Lower leg skin (tissue), 4 donors: ENCODE data around the gene USP25. TPM values are rescaled to one million over a fixed set of nuclear protein-coding genes. Genes with fewer than 3 reads are reported as not detected.

ENCODE experiments used
- DNase-seq, 2 donors: peaks; one replicate each; pipeline ENCODE4 v3.0.0-alpha.2; 2019; ENCODE audit warnings: low spot score in 2 of 2
- H3K4me3 ChIP-seq: fragments of 200-600 bp; sonication (generic); 2 replicates; pipeline ENCODE4 v1.5.1; 2017; ENCODE audit warnings: mild to moderate bottlenecking, low read depth; ENCODE audit not compliant: poor library complexity, severe bottlenecking
- POLR2A ChIP-seq, 2 donors: fragments of 450-650 bp; IDR thresholded peaks; one replicate each; pipeline ENCODE4 v1.6.1; 2016 to 2017; ENCODE audit warnings: antibody characterized with exemption in 2 of 2, mild to moderate bottlenecking in 1 of 2, moderate library complexity in 1 of 2
- WGBS, 2 donors: methylation state at CpG; one replicate each; pipeline ENCODE4 v1.1.5; 2018; 5-methylcytosine and 5-hydroxymethylcytosine counted together
- intact Hi-C: fragments of 100-400 bp; cut with DNase I; formaldehyde crosslinking; loops from one replicate; pipeline ENCODE4 v1.15.0; 2023; ENCODE audit warnings: low total_unique reads
- total RNA-seq, 4 donors: library from RNA; depleted of rRNA; stranded (reverse); fragments of >200 nt; gene quantifications; one replicate each; pipeline ENCODE4 v1.1.0, GENCODE V29; 2016
- TF ChIP-seq, protein P1 (sequence below), 3 donors: fragments of 450-650 bp; IDR thresholded peaks; one replicate each; pipeline ENCODE4 v1.5.1; 2016; ENCODE audit warnings: antibody characterized with exemption in 3 of 3, mild to moderate bottlenecking in 3 of 3, moderate library complexity in 2 of 3

Gene USP25
- total RNA-seq, 4 donors from 2014 or later: 20.4 to 37.4 (median 32.3) TPM

DNA sequence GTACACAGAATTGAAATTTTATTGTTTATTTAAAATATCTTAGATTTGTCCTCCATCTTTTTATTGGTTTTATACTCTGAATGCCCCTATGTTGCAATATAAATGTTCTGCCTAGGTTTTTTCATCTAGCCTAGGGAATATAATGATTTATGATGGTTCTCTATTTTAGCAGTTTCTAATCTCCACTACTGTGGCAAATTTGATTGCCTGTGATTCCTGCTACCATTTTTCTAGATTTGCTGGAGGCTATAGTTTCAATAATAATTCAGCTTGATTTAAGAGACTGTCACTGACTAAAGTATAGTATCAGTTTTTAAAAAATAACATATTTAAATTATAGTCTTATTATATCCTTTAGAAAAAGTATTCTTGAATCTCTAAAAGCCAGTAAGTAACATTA, 90.5 kb downstream of the USP25 start:
- DNase-seq: no peak
- TF ChIP-seq, protein P1, sequence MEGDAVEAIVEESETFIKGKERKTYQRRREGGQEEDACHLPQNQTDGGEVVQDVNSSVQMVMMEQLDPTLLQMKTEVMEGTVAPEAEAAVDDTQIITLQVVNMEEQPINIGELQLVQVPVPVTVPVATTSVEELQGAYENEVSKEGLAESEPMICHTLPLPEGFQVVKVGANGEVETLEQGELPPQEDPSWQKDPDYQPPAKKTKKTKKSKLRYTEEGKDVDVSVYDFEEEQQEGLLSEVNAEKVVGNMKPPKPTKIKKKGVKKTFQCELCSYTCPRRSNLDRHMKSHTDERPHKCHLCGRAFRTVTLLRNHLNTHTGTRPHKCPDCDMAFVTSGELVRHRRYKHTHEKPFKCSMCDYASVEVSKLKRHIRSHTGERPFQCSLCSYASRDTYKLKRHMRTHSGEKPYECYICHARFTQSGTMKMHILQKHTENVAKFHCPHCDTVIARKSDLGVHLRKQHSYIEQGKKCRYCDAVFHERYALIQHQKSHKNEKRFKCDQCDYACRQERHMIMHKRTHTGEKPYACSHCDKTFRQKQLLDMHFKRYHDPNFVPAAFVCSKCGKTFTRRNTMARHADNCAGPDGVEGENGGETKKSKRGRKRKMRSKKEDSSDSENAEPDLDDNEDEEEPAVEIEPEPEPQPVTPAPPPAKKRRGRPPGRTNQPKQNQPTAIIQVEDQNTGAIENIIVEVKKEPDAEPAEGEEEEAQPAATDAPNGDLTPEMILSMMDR (IDR thresholded peaks at IDR 0.05): no peak
- TF ChIP-seq POLR2A (IDR thresholded peaks at IDR 0.05): no peak
- intact Hi-C loops: no loop called here
- no peak overlapping the region for H3K4me3 ChIP-seq

DNA sequence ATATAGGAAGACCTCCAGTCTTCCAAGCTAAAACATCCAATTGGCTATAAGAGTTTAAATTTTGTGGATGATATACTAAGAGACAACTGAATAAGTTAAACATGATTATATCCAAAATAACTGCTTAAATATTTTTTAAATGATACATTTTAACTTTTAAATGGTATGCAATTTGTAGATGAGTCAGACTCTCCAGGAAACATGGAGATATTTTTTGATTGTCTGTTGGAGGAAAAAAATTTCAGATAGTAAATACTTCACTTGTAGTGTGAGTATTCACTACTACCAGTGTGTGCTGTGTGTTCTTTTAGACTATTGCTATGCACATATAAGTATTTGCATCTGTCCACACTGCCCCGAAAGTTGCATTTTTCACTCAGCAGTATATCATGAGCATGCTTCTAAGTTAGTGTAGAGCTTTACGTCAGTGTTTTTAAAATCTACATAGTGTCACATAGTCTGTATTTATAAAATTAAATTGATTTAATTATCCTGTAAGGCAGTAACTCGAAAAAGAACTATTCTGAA, 91.1 kb downstream of the USP25 start:
- 89 to 95% methylated on average over 3 of the region's 3 CpGs for WGBS, 2 donors

DNA sequence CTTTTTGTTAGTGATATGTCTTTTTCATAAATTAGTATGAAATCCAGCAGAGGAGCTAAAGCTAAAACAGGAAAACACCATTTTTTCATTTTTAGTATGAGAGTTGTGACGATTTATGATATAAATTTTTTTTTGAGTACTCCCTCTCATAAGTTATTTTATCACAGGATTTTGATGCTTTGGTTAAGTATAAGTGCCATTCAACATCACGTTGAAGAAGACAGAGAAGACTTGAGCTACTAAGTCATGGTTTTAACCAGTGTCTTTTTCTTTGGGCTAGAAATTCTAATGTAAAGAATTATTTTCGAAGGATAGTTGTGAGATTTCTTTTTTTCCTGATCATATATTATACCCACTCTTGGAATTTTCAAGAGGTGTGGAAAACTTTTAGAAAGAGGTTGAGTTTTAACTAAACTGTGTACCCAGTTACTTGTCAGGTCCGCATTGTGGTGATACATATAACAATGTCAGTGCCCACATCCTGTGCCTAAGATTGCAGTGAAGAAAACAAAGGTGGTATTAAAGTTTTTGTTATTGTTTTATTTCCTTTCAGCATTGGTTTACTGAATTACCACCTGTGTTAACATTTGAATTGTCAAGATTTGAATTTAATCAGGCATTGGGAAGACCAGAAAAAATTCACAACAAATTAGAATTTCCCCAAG, 93.8 kb downstream of the USP25 start:
- no peak for DNase-seq
- no peak for TF ChIP-seq POLR2A (IDR thresholded peaks at IDR 0.05)
- TF ChIP-seq, protein P1 (IDR thresholded peaks at IDR 0.05): no peak
- WGBS, 2 donors: 94 to 95% methylated on average over 4 of the region's 4 CpGs
- no peak overlapping the region for H3K4me3 ChIP-seq
- intact Hi-C loops: no loop called here

More for the DNA sequence above, 91.1 kb downstream of the USP25 start:
- H3K4me3 ChIP-seq: no peak overlapping the region
- TF ChIP-seq POLR2A (IDR thresholded peaks at IDR 0.05): no peak
- TF ChIP-seq, protein P1 (IDR thresholded peaks at IDR 0.05): no peak
- no peak for DNase-seq
- intact Hi-C loops: no loop called here

DNA sequence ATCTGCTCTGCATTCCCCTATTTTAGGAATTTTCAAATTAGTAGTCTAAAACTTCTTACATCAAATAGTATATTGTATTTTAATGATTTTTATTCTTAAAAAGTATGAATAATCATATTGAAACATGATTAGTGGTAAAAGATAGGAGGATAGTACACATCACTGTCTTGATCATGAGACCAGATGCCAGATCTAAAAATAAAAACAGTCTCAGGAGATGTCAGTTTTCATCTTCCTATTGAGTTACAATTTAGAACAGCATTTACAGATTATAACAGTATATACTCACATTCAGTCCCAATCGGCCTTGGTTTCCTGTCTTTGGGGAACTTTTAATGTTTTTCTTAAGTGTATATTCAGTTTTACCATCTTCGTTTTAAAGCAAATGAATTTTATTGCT, 95.9 kb downstream of the USP25 start:
- no peak for DNase-seq
- no peak for TF ChIP-seq POLR2A (IDR thresholded peaks at IDR 0.05)
- TF ChIP-seq, protein P1 (IDR thresholded peaks at IDR 0.05): no peak
- H3K4me3 ChIP-seq: no peak overlapping the region
- intact Hi-C loops: no loop called here
- 60 to 63% methylated on average over 2 of the region's 2 CpGs for WGBS, 2 donors

DNA sequence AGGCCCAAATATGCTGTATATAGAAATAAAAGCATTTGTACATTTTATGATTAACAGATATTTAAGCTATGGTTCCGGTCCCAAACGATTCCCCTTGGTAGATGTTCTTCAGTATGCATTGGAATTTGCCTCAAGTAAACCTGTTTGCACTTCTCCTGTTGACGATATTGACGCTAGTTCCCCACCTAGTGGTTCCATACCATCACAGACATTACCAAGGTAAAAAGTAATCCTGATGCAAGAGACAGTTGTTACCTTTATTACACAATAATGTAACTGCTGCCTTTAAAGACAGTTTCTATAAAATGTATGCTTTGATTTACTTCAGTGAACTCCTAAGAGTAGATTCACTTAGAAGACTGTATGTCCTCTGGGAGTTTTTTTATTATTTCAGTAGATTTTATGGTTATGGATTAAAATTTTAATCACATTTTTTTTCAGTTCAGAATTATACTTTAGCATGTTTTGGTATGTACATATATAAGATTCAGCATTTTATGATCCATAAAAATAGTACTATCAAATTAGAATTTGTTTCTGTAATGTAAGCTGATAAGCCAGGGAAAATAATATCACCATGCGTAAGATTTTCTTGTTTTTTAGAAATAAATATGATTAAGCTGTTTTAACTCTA, 96.5 kb downstream of the USP25 start:
- no peak overlapping the region for H3K4me3 ChIP-seq
- intact Hi-C loops: no loop called here
- no peak for DNase-seq
- TF ChIP-seq POLR2A (IDR thresholded peaks at IDR 0.05): no peak
- TF ChIP-seq, protein P1 (IDR thresholded peaks at IDR 0.05): no peak
- WGBS, 2 donors: 44 to 50% methylated on average over 5 of the region's 5 CpGs
